Coronary artery (tissue), 2 donors: ENCODE measurements around the gene PTPN12.
"Not testable (repeated sequence)": the region's sequence is repeated elsewhere in the genome, so short reads cannot be mapped to it uniquely, and the experiment has no call there.

Experiments
- DNase-seq: peaks from one replicate; pipeline ENCODE4 v3.0.0-alpha.2; 2017; ENCODE audit warnings: low spot score
- H3K27ac ChIP-seq, 2 donors: fragments of 200-600 bp; sonication (generic); one replicate each; pipeline ENCODE4 v1.5.1; 2016 to 2019
- H3K4me3 ChIP-seq: fragments of 200-600 bp; sonication (generic); 2 replicates; pipeline ENCODE4 v1.5.1; 2016; ENCODE audit warnings: mild to moderate bottlenecking, moderate library complexity
- TF ChIP-seq, protein P1 (sequence below): fragments of 200-600 bp; sonication (generic); IDR thresholded peaks from one replicate; pipeline ENCODE4 v1.5.1; 2019; ENCODE audit warnings: antibody characterized with exemption

PTPN12 gene

DNA sequence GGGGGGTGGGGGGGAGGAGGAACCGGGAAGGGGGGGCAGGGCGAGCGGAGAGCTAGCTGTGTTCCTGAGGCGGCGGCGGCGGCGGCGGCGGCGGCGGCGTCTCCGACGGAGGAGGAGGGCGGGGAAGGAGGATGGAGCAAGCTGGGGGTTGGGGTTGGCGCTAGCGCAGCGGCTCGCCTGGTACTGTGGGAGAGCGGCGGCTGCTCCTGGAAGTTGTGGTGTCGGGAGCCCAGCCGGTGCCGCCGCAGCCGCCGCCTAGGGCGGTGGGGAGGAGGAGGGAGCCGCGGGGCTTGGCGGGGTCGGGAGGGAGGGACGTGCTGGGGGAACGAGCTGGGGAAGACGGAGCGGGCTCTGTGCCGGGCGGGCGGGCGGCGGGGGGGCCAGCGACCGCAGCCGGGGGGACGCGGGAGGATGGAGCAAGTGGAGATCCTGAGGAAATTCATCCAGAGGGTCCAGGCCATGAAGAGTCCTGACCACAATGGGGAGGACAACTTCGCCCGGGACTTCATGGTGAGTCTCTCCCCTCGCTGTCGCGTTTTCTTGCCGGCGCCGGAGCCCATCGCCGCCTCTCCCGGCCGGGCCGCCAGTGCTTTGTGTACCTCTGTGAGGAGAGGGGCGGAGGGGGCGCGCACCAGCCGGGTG lies at the start of gene PTPN12:
TSS of gene PTPN12 (plus strand) at position 160 of the 642 bp plus-strand sequence. CDS start at position 412, 252 bp downstream.
- Histone ChIP-seq H3K27ac (peak within 1 kb of the TSS; percentile 96 to 99), H3K4me3 (peak within 1 kb of the TSS; percentile 90)
- DNase-seq = no peak
- TF ChIP-seq, protein P1, sequence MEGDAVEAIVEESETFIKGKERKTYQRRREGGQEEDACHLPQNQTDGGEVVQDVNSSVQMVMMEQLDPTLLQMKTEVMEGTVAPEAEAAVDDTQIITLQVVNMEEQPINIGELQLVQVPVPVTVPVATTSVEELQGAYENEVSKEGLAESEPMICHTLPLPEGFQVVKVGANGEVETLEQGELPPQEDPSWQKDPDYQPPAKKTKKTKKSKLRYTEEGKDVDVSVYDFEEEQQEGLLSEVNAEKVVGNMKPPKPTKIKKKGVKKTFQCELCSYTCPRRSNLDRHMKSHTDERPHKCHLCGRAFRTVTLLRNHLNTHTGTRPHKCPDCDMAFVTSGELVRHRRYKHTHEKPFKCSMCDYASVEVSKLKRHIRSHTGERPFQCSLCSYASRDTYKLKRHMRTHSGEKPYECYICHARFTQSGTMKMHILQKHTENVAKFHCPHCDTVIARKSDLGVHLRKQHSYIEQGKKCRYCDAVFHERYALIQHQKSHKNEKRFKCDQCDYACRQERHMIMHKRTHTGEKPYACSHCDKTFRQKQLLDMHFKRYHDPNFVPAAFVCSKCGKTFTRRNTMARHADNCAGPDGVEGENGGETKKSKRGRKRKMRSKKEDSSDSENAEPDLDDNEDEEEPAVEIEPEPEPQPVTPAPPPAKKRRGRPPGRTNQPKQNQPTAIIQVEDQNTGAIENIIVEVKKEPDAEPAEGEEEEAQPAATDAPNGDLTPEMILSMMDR = no peak

GRCh38 chr7:77488986-77489385 lies 48.1 kb upstream of the PTPN12 start:
- DNase-seq = no peak
- no peak overlapping the region for H3K27ac ChIP-seq
- no peak overlapping the region for H3K4me3 ChIP-seq
- TF ChIP-seq, protein P1 = no peak

- TF ChIP-seq, protein P1 = no peak
- Histone ChIP-seq H3K27ac (no peak overlapping the region), H3K4me3 (no peak overlapping the region)
- DNase-seq = no peak
Observed at GRCh38 chr7:77497079-77497478, 40.0 kb upstream of the PTPN12 start.

DNA sequence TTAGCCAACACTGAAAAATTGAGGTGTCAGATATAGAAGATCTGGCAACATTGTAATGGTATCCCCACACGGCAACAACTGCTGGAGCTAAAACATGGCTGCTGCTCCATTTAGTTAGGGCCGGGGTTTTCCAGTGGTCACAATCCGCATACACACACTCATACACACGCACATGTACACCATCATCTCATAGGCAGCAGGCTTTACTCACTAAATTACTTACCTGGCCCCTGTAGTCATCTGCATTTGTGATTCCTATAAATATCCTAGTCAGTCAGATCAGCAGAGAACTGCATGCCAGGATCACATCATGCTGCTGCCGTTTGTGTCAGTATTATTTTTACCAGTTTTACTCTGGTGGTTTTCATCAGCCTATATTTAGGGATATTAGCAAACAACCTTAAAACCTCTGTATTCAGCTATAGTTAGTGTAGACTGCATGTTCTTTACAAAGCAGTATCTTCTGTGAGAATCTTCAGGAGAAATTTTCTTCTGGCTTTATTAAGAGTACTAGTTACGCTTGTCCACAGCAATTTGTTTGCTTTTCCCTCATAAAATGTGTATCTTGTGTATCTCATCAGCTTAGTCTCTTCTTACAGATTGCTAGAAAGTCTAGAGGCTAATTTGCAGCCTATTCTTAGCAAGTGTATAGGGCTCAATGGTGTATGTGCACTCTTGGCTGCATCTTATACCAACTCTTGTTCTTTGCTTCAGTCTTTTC lies 38.3 kb upstream of the PTPN12 start:
- no peak overlapping the region for H3K27ac ChIP-seq
- no peak overlapping the region for H3K4me3 ChIP-seq
- TF ChIP-seq, protein P1 = no peak
- DNase-seq = no peak

DNA sequence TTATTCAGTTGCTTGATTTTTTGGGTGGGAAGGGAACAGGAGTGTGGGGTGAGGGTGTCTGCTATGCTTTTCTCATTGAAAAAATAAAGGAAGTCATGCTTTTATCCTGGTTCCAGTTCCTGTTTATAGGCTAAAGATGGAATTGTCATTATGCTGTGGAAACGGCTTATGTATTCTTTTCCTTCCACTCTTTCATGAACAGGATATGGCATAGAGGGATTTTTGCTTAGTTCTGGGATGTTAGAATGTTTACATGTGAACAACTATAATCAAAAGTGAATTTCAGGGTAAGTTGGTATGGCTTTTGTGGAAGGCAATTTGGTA lies 35.9 kb upstream of the PTPN12 start:
- Histone ChIP-seq H3K27ac (no peak overlapping the region), H3K4me3 (no peak overlapping the region)
- TF ChIP-seq, protein P1 = no peak
- DNase-seq = no peak

DNA sequence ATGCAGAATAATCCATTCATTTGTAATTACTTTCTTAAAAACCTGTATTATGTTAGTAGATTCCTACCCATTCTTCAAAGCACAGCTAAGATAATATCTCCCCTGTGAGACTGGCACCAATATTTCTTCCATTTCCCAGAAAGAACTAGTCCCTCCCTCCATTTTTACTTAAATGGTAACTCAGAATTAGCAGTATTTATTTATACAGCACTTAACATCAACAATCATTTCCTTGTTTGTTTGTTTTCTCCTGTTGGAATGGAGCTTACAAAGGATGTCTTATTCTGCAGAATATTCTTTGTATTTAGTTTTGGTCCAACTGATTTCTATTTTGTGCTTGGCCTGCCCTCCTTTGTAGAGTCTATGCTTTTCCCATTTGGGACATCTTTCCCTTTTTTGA lies 32.1 kb upstream of the PTPN12 start:
- DNase-seq = no peak
- TF ChIP-seq, protein P1 = no peak
- Histone ChIP-seq H3K27ac (no peak overlapping the region), H3K4me3 (no peak overlapping the region)

DNA sequence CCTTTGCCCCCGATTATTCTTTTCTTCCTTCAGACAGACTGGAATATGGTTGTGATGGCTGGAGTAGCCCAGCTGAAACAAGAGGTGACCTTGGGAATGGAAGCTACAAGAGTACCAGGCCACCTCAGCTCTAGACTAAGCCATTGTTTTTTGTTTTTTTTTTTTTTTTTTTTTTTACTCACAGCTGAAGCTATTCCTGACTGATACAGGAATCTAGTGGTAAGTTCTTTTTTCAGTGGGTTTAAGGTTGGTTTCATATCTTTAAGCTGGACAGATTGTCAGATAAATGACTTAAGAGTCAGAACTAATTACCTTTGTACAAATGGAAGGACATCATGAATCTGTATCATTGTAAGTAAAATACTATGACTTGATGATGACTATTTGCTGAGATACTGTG lies 30.2 kb upstream of the PTPN12 start:
- no peak for DNase-seq
- no peak overlapping the region for H3K4me3 ChIP-seq

DNA sequence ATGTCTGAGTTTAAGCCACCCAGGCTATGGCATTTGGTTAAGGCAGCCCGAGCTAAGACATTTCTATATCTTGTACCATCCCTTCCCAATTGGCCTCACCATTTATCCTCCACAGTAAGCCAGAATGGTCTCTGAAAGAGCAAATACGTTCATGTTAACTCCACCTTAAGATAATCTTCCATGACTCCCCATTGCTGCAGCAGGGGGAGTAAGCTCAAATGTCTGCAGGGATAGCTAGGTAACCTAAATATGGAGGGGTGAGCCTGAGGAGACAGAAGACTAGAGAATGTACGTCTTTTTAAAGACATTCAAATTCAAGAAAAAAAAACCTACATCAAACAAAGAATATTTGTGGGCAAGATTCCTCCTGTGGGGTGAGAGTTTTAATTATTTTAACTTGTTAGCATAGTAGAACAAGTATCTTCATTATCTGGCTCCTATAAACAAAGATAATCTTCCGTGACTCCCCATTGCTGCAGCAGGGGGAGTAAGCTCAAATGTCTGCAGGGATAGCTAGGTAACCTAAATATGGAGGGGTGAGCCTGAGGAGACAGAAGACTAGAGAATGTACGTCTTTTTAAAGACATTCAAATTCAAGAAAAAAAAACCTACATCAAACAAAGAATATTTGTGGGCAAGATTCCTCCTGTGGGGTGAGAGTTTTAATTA lies 24.0 kb upstream of the PTPN12 start:
- H3K4me3 ChIP-seq, H3K27ac ChIP-seq, DNase-seq: not testable (repeated sequence)

More for the DNA sequence above, 30.2 kb upstream of the PTPN12 start:
- no peak overlapping the region for H3K27ac ChIP-seq
- TF ChIP-seq, protein P1 = no peak
